Measurements from ENCODE around the gene MYO1D.

MYO1D gene

DNA sequence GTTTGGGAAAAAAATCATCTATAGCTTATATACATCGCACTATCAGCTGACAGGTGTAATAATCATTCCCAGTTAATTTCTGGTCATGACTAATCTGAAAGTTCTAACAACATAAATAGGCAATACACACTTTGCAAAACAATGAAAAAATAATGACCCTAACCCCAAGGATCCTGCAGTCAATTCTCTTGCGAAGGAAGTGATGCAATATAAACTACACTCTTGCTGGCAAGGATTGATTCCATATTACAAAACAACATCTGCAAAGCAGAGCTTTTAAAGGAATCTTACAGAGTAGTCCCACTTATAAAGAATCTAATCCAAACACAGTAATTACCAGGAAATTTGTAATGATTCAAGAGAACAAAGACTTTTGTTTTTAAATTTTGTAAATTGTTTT, 73.4 kb downstream of the MYO1D start:
- no peak overlapping the region for H3K4me3 ChIP-seq (ENCODE audit: low read length)
- peaks cover 16% of the 10 kb centered on the region for H3K4me1 ChIP-seq (ENCODE audit: low read length)
- H3K4me2 ChIP-seq (ENCODE audit: low read length), result no peak overlapping the region
- no peaks in the 10 kb centered on the region for H4K20me1 ChIP-seq (ENCODE audit: insufficient read depth, low read length)
- TF ChIP-seq EZH2phosphoT487 (IDR thresholded peaks at IDR 0.05; ENCODE audit: low read depth), result no peak
- TF ChIP-seq, protein P1, sequence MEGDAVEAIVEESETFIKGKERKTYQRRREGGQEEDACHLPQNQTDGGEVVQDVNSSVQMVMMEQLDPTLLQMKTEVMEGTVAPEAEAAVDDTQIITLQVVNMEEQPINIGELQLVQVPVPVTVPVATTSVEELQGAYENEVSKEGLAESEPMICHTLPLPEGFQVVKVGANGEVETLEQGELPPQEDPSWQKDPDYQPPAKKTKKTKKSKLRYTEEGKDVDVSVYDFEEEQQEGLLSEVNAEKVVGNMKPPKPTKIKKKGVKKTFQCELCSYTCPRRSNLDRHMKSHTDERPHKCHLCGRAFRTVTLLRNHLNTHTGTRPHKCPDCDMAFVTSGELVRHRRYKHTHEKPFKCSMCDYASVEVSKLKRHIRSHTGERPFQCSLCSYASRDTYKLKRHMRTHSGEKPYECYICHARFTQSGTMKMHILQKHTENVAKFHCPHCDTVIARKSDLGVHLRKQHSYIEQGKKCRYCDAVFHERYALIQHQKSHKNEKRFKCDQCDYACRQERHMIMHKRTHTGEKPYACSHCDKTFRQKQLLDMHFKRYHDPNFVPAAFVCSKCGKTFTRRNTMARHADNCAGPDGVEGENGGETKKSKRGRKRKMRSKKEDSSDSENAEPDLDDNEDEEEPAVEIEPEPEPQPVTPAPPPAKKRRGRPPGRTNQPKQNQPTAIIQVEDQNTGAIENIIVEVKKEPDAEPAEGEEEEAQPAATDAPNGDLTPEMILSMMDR (IDR thresholded peaks at IDR 0.05; ENCODE audit: low read depth, low read length), result no peak
- no peak overlapping the region for H3K27ac ChIP-seq (ENCODE audit: low read length)
- no peak overlapping the region for H3K9ac ChIP-seq (ENCODE audit: low read length)
- no peaks in the 10 kb centered on the region for H3K36me3 ChIP-seq (replicated peaks; ENCODE audit: low read depth, low read length)
- peaks cover 51% of the 10 kb centered on the region for H3K79me2 ChIP-seq (ENCODE audit: low read length)
- H2AFZ ChIP-seq (ENCODE audit: low read depth, low read length), result no peak overlapping the region
- H3K27me3 ChIP-seq (ENCODE audit: low read depth, low read length), result no peaks in the 10 kb centered on the region
- no peaks in the 10 kb centered on the region for H3K9me3 ChIP-seq (ENCODE audit: insufficient read depth, low read length)

- H3K4me2 ChIP-seq (ENCODE audit: low read length), result no peak overlapping the region
- H3K27me3 ChIP-seq (ENCODE audit: low read depth, low read length), result no peaks in the 10 kb centered on the region
- no peaks in the 10 kb centered on the region for H3K9me3 ChIP-seq (ENCODE audit: insufficient read depth, low read length)
- H3K4me1 ChIP-seq (ENCODE audit: low read length), result peaks cover 16% of the 10 kb centered on the region
- no peak overlapping the region for H2AFZ ChIP-seq (ENCODE audit: low read depth, low read length)
- H3K79me2 ChIP-seq (ENCODE audit: low read length), result peaks cover 53% of the 10 kb centered on the region
- H3K9ac ChIP-seq (ENCODE audit: low read length), result no peak overlapping the region
- no peaks in the 10 kb centered on the region for H3K36me3 ChIP-seq (replicated peaks; ENCODE audit: low read depth, low read length)
- H4K20me1 ChIP-seq (ENCODE audit: insufficient read depth, low read length), result 0 out of 2 replicates have a peak, but pooled peaks cover 5% of the 10 kb centered on the region
- TF ChIP-seq, protein P1 (IDR thresholded peaks at IDR 0.05; ENCODE audit: low read depth, low read length), result no peak
- TF ChIP-seq EZH2phosphoT487 (IDR thresholded peaks at IDR 0.05; ENCODE audit: low read depth), result no peak
- H3K27ac ChIP-seq (ENCODE audit: low read length), result no peak overlapping the region
- H3K4me3 ChIP-seq (ENCODE audit: low read length), result no peak overlapping the region
Observed at GRCh38 chr17:32802306-32802705, 74.6 kb downstream of the MYO1D start.

DNA sequence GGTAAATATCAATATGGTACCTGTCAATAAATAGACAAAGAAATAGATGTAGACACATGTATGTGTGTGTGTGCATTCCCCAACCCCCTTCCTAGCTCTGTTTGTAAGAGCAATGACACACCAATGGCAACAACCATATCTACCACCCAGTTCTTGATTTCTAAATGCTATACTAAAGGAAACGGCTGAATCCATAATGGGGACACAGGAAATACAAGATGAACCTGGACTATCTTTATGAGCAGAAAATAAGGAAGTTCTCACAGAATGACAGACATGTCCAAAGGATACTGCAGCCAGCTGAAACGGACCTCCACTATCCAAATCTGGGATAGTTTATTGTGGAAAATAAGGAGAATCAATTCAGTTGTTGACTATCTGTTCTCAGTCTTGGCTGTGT, 75.3 kb downstream of the MYO1D start:
- no peak overlapping the region for H3K4me2 ChIP-seq (ENCODE audit: low read length)
- H3K4me1 ChIP-seq (ENCODE audit: low read length), result peaks cover 16% of the 10 kb centered on the region
- H2AFZ ChIP-seq (ENCODE audit: low read depth, low read length), result no peak overlapping the region
- peaks cover 56% of the 10 kb centered on the region for H3K79me2 ChIP-seq (ENCODE audit: low read length)
- no peak for TF ChIP-seq EZH2phosphoT487 (IDR thresholded peaks at IDR 0.05; ENCODE audit: low read depth)
- TF ChIP-seq, protein P1 (IDR thresholded peaks at IDR 0.05; ENCODE audit: low read depth, low read length), result no peak
- H3K9ac ChIP-seq (ENCODE audit: low read length), result no peak overlapping the region
- H3K4me3 ChIP-seq (ENCODE audit: low read length), result no peak overlapping the region
- no peaks in the 10 kb centered on the region for H3K36me3 ChIP-seq (replicated peaks; ENCODE audit: low read depth, low read length)
- H3K27me3 ChIP-seq (ENCODE audit: low read depth, low read length), result no peaks in the 10 kb centered on the region
- H3K9me3 ChIP-seq (ENCODE audit: insufficient read depth, low read length), result no peaks in the 10 kb centered on the region
- 0 out of 2 replicates have a peak, but pooled peaks cover 5% of the 10 kb centered on the region for H4K20me1 ChIP-seq (ENCODE audit: insufficient read depth, low read length)
- no peak overlapping the region for H3K27ac ChIP-seq (ENCODE audit: low read length)

DNA sequence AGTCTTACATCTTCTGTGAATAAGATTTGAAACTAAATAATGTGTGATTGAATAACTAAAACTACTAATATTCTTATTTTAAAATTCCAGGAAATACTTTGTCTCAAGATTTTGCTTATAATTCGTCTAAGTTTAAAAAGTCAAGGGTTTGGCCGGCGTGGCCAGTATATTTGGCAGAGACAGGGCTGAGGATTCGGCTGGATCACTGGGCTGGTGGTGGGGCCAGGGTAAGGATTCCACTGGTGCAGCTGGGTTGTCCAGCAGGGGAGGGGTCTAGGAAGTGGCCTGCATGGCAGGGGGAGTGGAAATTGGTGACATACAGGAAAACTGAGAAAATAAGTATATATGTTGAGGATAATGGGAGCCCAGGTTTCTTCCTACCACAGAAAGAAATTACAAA, 75.7 kb downstream of the MYO1D start:
- H3K9ac ChIP-seq (ENCODE audit: low read length), result no peak overlapping the region
- H3K27ac ChIP-seq (ENCODE audit: low read length), result no peak overlapping the region
- peaks cover 56% of the 10 kb centered on the region for H3K79me2 ChIP-seq (ENCODE audit: low read length)
- H3K4me2 ChIP-seq (ENCODE audit: low read length), result no peak overlapping the region
- no peaks in the 10 kb centered on the region for H3K9me3 ChIP-seq (ENCODE audit: insufficient read depth, low read length)
- 0 out of 2 replicates have a peak, but pooled peaks cover 5% of the 10 kb centered on the region for H4K20me1 ChIP-seq (ENCODE audit: insufficient read depth, low read length)
- TF ChIP-seq, protein P1 (IDR thresholded peaks at IDR 0.05; ENCODE audit: low read depth, low read length), result no peak
- TF ChIP-seq EZH2phosphoT487 (IDR thresholded peaks at IDR 0.05; ENCODE audit: low read depth), result no peak
- no peaks in the 10 kb centered on the region for H3K27me3 ChIP-seq (ENCODE audit: low read depth, low read length)
- peaks cover 16% of the 10 kb centered on the region for H3K4me1 ChIP-seq (ENCODE audit: low read length)
- H3K36me3 ChIP-seq (replicated peaks; ENCODE audit: low read depth, low read length), result no peaks in the 10 kb centered on the region
- H3K4me3 ChIP-seq (ENCODE audit: low read length), result no peak overlapping the region
- H2AFZ ChIP-seq (ENCODE audit: low read depth, low read length), result no peak overlapping the region

Measured in OCI-LY3 (cell line).